CD4-positive, alpha-beta T cell (primary cell): ENCODE data around the gene PTPRD. TPM values are rescaled to one million over a fixed set of nuclear protein-coding genes. Genes with fewer than 3 reads are reported as not detected.

ENCODE experiments used
- ATAC-seq: fragments of 200-7000 bp; cut with Tn5 transposase; one replicate; pipeline ENCODE4 v1.10.0; 2022; ENCODE audit warnings: mild to moderate bottlenecking; ENCODE audit not compliant: poor library complexity
- CTCF ChIA-PET: fragments of 350-600 bp; sonication (Branson Sonifier 250); formaldehyde crosslinking; loops from one replicate; lab custom pipeline; 2021; ENCODE audit warnings: antibody characterized with exemption, inconsistent platforms; lab: Charles Lee
- POLR2A ChIA-PET: fragments of 350-600 bp; sonication (Branson Sonifier 250); formaldehyde crosslinking; loops from one replicate; lab custom pipeline; 2021; ENCODE audit warnings: antibody characterized with exemption, inconsistent platforms; lab: Charles Lee
- DNase-seq, 14 experiments: peaks; one replicate each; pipeline ENCODE4 v3.0.0-alpha.2; 2013 to 2020; ENCODE audit warnings: mixed read lengths in 2 of 14
- H3K27ac ChIP-seq, 2 donors: one replicate each; pipeline versions ENCODE4 v1.5.1 to v1.7.0; 2013; ENCODE audit warnings: low read length in 2 of 2, low read depth in 1 of 2, mild to moderate bottlenecking in 1 of 2
- H3K27me3 ChIP-seq, 2 experiments: 1 replicate in 1 of 2; 2 replicates in 1 of 2; pipeline versions ENCODE4 v1.6.1 to v1.7.0; 2013; ENCODE audit warnings: low read length in 2 of 2, control low read depth in 1 of 2, mild to moderate bottlenecking in 1 of 2, moderate library complexity in 1 of 2; ENCODE audit not compliant: insufficient read depth in 2 of 2, control insufficient read depth in 1 of 2
- H3K36me3 ChIP-seq: one replicate; pipeline ENCODE4 v1.6.1; 2013; ENCODE audit warnings: low read length, control low read depth; ENCODE audit not compliant: insufficient read depth
- H3K4me1 ChIP-seq: one replicate; pipeline ENCODE4 v1.6.1; 2013; ENCODE audit warnings: low read length, control low read depth; ENCODE audit not compliant: insufficient read depth
- H3K4me3 ChIP-seq: one replicate; pipeline ENCODE4 v1.5.1; 2013; ENCODE audit warnings: mild to moderate bottlenecking, low read length, moderate library complexity
- H3K9me3 ChIP-seq, 2 experiments: 1 replicate in 1 of 2; 2 replicates in 1 of 2; pipeline versions ENCODE4 v1.6.1 to v1.7.0; 2013; ENCODE audit warnings: low read length in 2 of 2, mild to moderate bottlenecking in 2 of 2, control low read depth in 1 of 2, moderate library complexity in 1 of 2; ENCODE audit not compliant: control insufficient read depth in 1 of 2, insufficient read depth in 1 of 2
- H3K27ac Mint-ChIP-seq: one replicate; pipeline ENCODE4 v1.8.0; 2020; ENCODE audit warnings: mixed read lengths
- H3K27me3 Mint-ChIP-seq: one replicate; pipeline ENCODE4 v1.8.0; 2021; ENCODE audit warnings: mixed read lengths
- H3K36me3 Mint-ChIP-seq: one replicate; pipeline ENCODE4 v1.8.0; 2021; ENCODE audit warnings: low read depth, mixed read lengths
- H3K4me1 Mint-ChIP-seq: one replicate; pipeline ENCODE4 v1.8.0; 2021; ENCODE audit warnings: low read depth, mixed read lengths
- H3K4me3 Mint-ChIP-seq: one replicate; pipeline ENCODE4 v1.8.0; 2020; ENCODE audit warnings: mild to moderate bottlenecking, mixed read lengths
- H3K9me3 Mint-ChIP-seq: one replicate; pipeline ENCODE4 v1.8.0; 2020; ENCODE audit warnings: mixed read lengths
- CTCF ChIP-seq: fragments of 200-600 bp; IDR thresholded peaks from one replicate; pipeline ENCODE4 v1.8.0; 2022; ENCODE audit warnings: antibody characterized with exemption, mild to moderate bottlenecking
- intact Hi-C, 2 experiments: fragments of 100-400 bp; cut with DNase I in 1 of 2; cut with micrococcal nuclease in 1 of 2; formaldehyde crosslinking; loops; one replicate each; pipeline versions ENCODE4 v1.15.1 to v1.9.0; 2023 to 2025; cut with DNase I, micrococcal nuclease
- total RNA-seq, 174 experiments: library from RNA in 2 of 174; stranded (reverse) in 2 of 174; gene quantifications; one replicate each; pipeline ENCODE4 v1.2.3 and lab custom pipeline; 2021 to 2026

PTPRD gene
- total RNA-seq, 2 experiments from 2014 or later, result not detected

- no peaks in the 10 kb centered on the region for H3K4me1 Mint-ChIP-seq
- ATAC-seq (no peak), DNase-seq (no peak)
- H3K9me3 Mint-ChIP-seq, result no peaks in the 10 kb centered on the region
- H3K36me3 ChIP-seq, result no peaks in the 10 kb centered on the region
- TF ChIP-seq CTCF, result no peak
- intact Hi-C loops, result no loop called here
- no peak overlapping the region for H3K4me3 Mint-ChIP-seq
- H3K27me3 ChIP-seq, result no peaks in the 10 kb centered on the region
- H3K27ac Mint-ChIP-seq, result no peak overlapping the region
- no peaks in the 10 kb centered on the region for H3K4me1 ChIP-seq
- H3K9me3 ChIP-seq, result no peaks in the 10 kb centered on the region
- CTCF ChIA-PET, result no interaction called here
- H3K4me3 ChIP-seq, result no peak overlapping the region
- H3K36me3 Mint-ChIP-seq, result no peaks in the 10 kb centered on the region
- POLR2A ChIA-PET, result no interaction called here
- no peaks in the 10 kb centered on the region for H3K27me3 Mint-ChIP-seq
- H3K27ac ChIP-seq, result no peak overlapping the region
These were observed 2139.4 kb downstream of the PTPRD start for GRCh38 chr9:8473244-8474020.

- Mint-ChIP-seq H3K4me3 (no peak overlapping the region), H3K27me3 (no peaks in the 10 kb centered on the region), H3K27ac (no peak overlapping the region), H3K36me3 (no peaks in the 10 kb centered on the region), H3K9me3 (no peaks in the 10 kb centered on the region), H3K4me1 (no peaks in the 10 kb centered on the region)
- ChIA-PET POLR2A (no interaction called here), CTCF (no interaction called here)
- intact Hi-C loops, result no loop called here
- DNase-seq, result no peak
- Histone ChIP-seq H3K27ac (no peak overlapping the region), H3K36me3 (no peaks in the 10 kb centered on the region), H3K27me3 (no peaks in the 10 kb centered on the region), H3K4me1 (no peaks in the 10 kb centered on the region), H3K4me3 (no peak overlapping the region), H3K9me3 (no peaks in the 10 kb centered on the region)
- no peak for TF ChIP-seq CTCF
- no peak for ATAC-seq
These were observed 2144.7 kb downstream of the PTPRD start for GRCh38 chr9:8468045-8468637.

GRCh38 chr9:8457816-8458215, 2155.0 kb downstream of the PTPRD start:
- no peak overlapping the region for H3K27ac Mint-ChIP-seq
- H3K4me1 Mint-ChIP-seq, result no peaks in the 10 kb centered on the region
- H3K9me3 Mint-ChIP-seq, result no peaks in the 10 kb centered on the region
- no peak overlapping the region for H3K27ac ChIP-seq
- H3K9me3 ChIP-seq, result no peaks in the 10 kb centered on the region
- DNase-seq (no peak), ATAC-seq (no peak)
- no peak for TF ChIP-seq CTCF
- H3K4me1 ChIP-seq, result no peaks in the 10 kb centered on the region
- H3K36me3 Mint-ChIP-seq, result no peaks in the 10 kb centered on the region
- H3K4me3 Mint-ChIP-seq, result no peak overlapping the region
- no peaks in the 10 kb centered on the region for H3K36me3 ChIP-seq
- ChIA-PET CTCF (no interaction called here), POLR2A (no interaction called here)
- H3K27me3 Mint-ChIP-seq, result no peaks in the 10 kb centered on the region
- intact Hi-C loops, result no loop called here
- H3K27me3 ChIP-seq, result no peaks in the 10 kb centered on the region
- no peak overlapping the region for H3K4me3 ChIP-seq
